ENCODE measurements around the gene POTEF.
"Not testable (repeated sequence)": the region's sequence is repeated elsewhere in the genome, so short reads cannot be mapped to it uniquely, and the experiment has no call there.

The POTEF gene

DNA sequence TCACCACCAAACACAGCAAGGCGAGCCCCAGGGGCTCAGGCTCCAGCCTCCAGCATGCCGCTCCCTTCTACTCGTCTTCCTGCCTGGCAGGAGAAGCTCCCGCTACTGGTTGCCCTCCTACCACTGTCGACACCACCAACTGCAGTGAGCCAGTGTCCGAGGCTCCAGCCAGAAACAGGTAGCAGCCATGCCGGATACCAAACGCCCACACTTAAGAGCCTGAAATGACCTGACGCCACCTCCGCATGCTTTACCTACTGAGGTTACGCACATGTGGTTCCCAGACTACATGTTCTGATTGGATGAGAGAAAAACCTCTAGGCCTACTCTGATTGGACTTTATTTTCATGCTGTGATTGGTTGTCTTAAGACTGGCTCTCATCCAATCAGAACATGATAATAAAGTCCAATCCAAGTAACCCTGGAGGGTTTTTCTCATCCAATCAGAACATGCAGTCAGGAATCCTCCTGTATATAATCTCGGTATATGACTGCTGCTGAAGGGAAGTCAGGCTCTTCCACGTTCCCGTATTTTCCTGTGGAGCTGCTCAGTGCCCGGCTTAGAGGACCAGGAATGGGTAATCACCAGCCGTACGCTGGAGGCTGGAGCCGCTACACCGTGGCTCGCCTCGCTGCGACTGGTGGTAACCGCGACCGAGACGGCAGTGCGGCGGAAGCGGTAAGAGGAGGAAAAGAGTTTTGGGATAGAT lies at the start of gene POTEF:
Gene POTEF (minus strand): TSS at position 103 of the 710 bp plus-strand sequence. CDS start 8,707 bp downstream, outside the sequence.
- not testable (repeated sequence) for DNase-seq (ENCODE audit: low read depth); H3K4me3 ChIP-seq (ENCODE audit: low read depth, low read length)

DNA sequence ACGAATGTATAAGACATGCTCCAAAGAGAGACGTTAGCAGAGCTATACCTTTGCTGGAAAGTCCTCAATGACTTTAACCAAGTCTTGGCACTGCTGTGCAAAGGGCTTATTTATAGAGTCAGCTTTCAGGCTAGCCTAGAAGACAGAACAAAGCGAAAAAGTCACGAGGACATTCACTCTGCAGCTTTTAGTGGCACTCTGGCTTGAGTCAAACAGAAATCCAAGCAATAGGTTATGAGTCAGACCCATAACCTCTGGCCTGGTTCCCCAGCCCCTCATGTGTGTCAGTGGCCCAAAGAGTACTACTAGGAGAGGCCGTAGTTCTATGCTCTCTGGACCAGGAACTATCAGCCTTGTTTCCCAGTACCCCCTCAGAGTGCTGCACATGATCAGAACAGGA lies 45.8 kb upstream of the POTEF start:
- not testable (repeated sequence) for H3K4me3 ChIP-seq (ENCODE audit: low read depth, low read length); DNase-seq (ENCODE audit: low read depth)

DNA sequence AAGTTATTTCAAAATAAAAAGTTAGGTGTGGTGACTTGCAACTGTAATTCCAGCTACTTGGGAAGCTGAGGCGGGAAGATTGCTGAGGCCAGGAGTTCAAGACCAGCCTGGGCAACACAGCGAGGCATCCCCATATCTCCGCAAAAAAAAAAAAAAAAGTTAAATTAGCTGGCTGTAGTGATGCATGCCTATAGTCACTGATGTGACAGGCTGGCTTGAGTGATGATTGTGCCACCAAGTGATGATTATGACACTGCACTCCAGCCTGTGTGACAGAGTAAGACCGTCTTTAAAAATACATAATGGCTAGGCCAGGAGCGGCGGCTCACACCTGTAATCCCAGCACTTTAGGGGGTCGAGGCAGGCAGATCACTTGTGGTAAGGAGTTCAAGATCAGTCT lies 40.9 kb upstream of the POTEF start:
- TF ChIP-seq, protein P1, sequence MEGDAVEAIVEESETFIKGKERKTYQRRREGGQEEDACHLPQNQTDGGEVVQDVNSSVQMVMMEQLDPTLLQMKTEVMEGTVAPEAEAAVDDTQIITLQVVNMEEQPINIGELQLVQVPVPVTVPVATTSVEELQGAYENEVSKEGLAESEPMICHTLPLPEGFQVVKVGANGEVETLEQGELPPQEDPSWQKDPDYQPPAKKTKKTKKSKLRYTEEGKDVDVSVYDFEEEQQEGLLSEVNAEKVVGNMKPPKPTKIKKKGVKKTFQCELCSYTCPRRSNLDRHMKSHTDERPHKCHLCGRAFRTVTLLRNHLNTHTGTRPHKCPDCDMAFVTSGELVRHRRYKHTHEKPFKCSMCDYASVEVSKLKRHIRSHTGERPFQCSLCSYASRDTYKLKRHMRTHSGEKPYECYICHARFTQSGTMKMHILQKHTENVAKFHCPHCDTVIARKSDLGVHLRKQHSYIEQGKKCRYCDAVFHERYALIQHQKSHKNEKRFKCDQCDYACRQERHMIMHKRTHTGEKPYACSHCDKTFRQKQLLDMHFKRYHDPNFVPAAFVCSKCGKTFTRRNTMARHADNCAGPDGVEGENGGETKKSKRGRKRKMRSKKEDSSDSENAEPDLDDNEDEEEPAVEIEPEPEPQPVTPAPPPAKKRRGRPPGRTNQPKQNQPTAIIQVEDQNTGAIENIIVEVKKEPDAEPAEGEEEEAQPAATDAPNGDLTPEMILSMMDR (IDR thresholded peaks at IDR 0.05; ENCODE audit: low read depth, low read length, missing control alignments): no peak
- DNase-seq (ENCODE audit: low read depth): no peak
- H3K4me3 ChIP-seq (ENCODE audit: low read depth, low read length): no peak overlapping the region

DNA sequence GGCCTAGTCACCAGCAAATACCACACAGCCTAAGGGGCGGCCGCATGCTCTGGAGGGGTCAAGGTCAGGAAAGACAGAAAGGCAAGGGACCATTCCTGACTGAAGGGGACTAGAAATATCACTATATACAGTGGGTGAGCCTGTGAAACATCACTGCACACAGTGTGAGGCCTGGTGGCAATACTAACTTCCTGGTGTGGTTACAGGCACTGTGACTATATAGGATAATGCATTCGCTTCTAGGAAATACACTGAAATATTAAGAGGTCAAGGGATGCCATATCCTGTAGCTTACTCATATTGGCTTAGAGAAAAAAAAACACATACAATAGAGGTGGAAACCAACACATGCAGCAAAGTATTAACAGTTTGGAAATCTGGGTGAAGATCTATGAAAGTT lies 40.1 kb upstream of the POTEF start:
- H3K4me3 ChIP-seq (ENCODE audit: low read depth, low read length); DNase-seq (ENCODE audit: low read depth): not testable (repeated sequence)

- H3K4me3 ChIP-seq (ENCODE audit: low read depth, low read length); DNase-seq (ENCODE audit: low read depth): not testable (repeated sequence)
Observed at GRCh38 chr2:130166611-130167010, 37.6 kb upstream of the POTEF start.

- H3K4me3 ChIP-seq (ENCODE audit: low read depth, low read length): no peak overlapping the region
- TF ChIP-seq, protein P1 (IDR thresholded peaks at IDR 0.05; ENCODE audit: low read depth, low read length, missing control alignments): no peak
- DNase-seq (ENCODE audit: low read depth): no peak
Observed at GRCh38 chr2:130165293-130166016, 36.4 kb upstream of the POTEF start.

GRCh38 chr2:130162968-130163367 lies 33.9 kb upstream of the POTEF start:
- DNase-seq (ENCODE audit: low read depth): no peak
- TF ChIP-seq, protein P1 (IDR thresholded peaks at IDR 0.05; ENCODE audit: low read depth, low read length, missing control alignments): no peak
- no peak overlapping the region for H3K4me3 ChIP-seq (ENCODE audit: low read depth, low read length)

DNA sequence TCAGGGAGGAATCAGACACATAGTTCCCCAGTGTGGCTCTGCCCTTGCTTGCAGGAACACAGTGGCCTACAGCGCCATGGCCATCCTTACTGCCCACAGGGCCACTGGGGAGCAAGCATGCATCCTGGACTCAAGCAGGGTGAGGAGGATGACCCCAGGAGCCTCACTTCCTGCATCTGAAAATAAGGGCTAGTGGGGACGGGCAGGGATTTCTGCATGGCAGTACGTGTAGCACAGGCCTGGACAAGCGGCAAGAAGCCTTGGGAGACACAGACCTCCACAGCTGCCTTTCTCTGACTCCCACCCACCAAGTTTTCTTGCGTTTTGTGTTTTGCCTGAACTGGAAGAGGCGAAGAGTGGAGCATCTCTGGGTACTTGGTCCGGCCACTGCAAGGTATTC lies 33.5 kb upstream of the POTEF start:
- H3K4me3 ChIP-seq (ENCODE audit: low read depth, low read length); DNase-seq (ENCODE audit: low read depth): not testable (repeated sequence)

GRCh38 chr2:130160838-130161705 lies 32.0 kb upstream of the POTEF start:
- not testable (repeated sequence) for DNase-seq (ENCODE audit: low read depth); H3K4me3 ChIP-seq (ENCODE audit: low read depth, low read length)

- H3K4me3 ChIP-seq (ENCODE audit: low read depth, low read length): no peak overlapping the region
- TF ChIP-seq, protein P1 (IDR thresholded peaks at IDR 0.05; ENCODE audit: low read depth, low read length, missing control alignments): no peak
- no peak for DNase-seq (ENCODE audit: low read depth)
Observed at GRCh38 chr2:130160131-130160530, 31.1 kb upstream of the POTEF start.

DNA sequence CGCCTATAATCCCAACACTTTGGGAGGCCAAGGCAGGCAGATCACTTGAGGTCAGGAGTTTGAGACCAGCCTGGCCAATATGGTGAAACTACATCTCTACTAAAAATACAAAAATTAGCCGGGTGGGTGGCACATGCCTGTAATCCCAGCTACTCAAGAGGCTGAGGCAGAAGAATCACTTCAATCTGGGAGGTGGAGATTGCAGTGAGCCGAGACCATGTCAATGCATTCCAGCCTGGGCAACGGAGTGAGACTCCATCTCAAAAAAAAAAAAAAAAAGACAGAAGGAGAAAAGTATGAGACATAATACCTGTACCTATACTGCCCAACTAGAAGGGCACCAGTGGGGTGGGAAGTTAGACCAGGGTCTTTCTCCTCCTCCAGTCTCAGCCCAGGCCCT lies 30.4 kb upstream of the POTEF start:
- H3K4me3 ChIP-seq (ENCODE audit: low read depth, low read length); DNase-seq (ENCODE audit: low read depth): not testable (repeated sequence)
